HG03558 (cell line): Measurements from ENCODE around the gene ACSM3.
"Not testable (repeated sequence)": the region's sequence is repeated elsewhere in the genome, so short reads cannot be mapped to it uniquely, and the experiment has no call there.

Experiments used
- ATAC-seq: cut with Tn5 transposase; IDR thresholded peaks from one replicate; pipeline ENCODE4 v1.9.1; 2021; ENCODE audit warnings: moderate number of reproducible peaks; ENCODE audit not compliant: unreplicated experiment; ENCODE audit errors: extremely low read depth

ACSM3 gene

GRCh38 chr16:20763461-20764232 is at the start of gene ACSM3:
Gene ACSM3 (plus strand): TSS chr16:20764014. CDS start chr16:20770035, 6,021 bp downstream.
- peak; percentile 71 for ATAC-seq

GRCh38 chr16:20717718-20718117 is 46.1 kb upstream of the ACSM3 start:
- ATAC-seq: not testable (repeated sequence)

GRCh38 chr16:20720251-20720650 is 43.6 kb upstream of the ACSM3 start:
- ATAC-seq: no peak

GRCh38 chr16:20726661-20727060 is 37.2 kb upstream of the ACSM3 start:
- ATAC-seq: no peak

GRCh38 chr16:20727181-20727580 is 36.6 kb upstream of the ACSM3 start:
- no peak for ATAC-seq

GRCh38 chr16:20729141-20729540 is 34.7 kb upstream of the ACSM3 start:
- no peak for ATAC-seq

GRCh38 chr16:20734056-20734455 is 29.8 kb upstream of the ACSM3 start:
- no peak for ATAC-seq

GRCh38 chr16:20734782-20735181 is 29.0 kb upstream of the ACSM3 start:
- ATAC-seq: no peak

GRCh38 chr16:20735490-20735889 is 28.3 kb upstream of the ACSM3 start:
- no peak for ATAC-seq

GRCh38 chr16:20740007-20740883 is 23.6 kb upstream of the ACSM3 start:
- no peak for ATAC-seq

- no peak for ATAC-seq
Measured at GRCh38 chr16:20740901-20741521, 22.8 kb upstream of the ACSM3 start.

- no peak for ATAC-seq
Measured at GRCh38 chr16:20741554-20742285, 22.1 kb upstream of the ACSM3 start, which contains the start of gene THUMPD1. Gene THUMPD1 (minus strand): TSS chr16:20741818. CDS start chr16:20741739, 79 bp downstream.

GRCh38 chr16:20743591-20743990 is 20.2 kb upstream of the ACSM3 start:
- no peak for ATAC-seq

- ATAC-seq: no peak
Measured at GRCh38 chr16:20744922-20745440, 18.8 kb upstream of the ACSM3 start.

- no peak for ATAC-seq
Measured at GRCh38 chr16:20746461-20746860, 17.4 kb upstream of the ACSM3 start.

- no peak for ATAC-seq
Measured at GRCh38 chr16:20747030-20747816, 16.6 kb upstream of the ACSM3 start.

GRCh38 chr16:20749474-20749873 is 14.3 kb upstream of the ACSM3 start:
- no peak for ATAC-seq

GRCh38 chr16:20750558-20750957 is 13.3 kb upstream of the ACSM3 start:
- ATAC-seq: no peak

- no peak for ATAC-seq
Measured at GRCh38 chr16:20753727-20754126, 10.1 kb upstream of the ACSM3 start.
